Breast epithelium (tissue), 3 donors: ENCODE results near the gene ADAM12.

Source experiments
- CTCF ChIP-seq, 3 donors: fragments of 450-650 bp; IDR thresholded peaks; one replicate each; pipeline ENCODE4 v1.5.1; 2016 to 2017; ENCODE audit warnings: antibody characterized with exemption in 3 of 3, mild to moderate bottlenecking in 3 of 3, moderate library complexity in 3 of 3
- POLR2A ChIP-seq: fragments of 450-650 bp; IDR thresholded peaks from one replicate; pipeline ENCODE4 v1.6.1; 2016; ENCODE audit warnings: antibody characterized with exemption, mild to moderate bottlenecking, moderate library complexity
- POLR2AphosphoS5 ChIP-seq, 3 donors: sonication (generic); formaldehyde crosslinking; IDR thresholded peaks; one replicate each; pipeline ENCODE4 v1.6.1; 2017; ENCODE audit warnings: antibody characterized with exemption in 3 of 3

GRCh38 chr10:126126023-126126422 is 262.3 kb downstream of the ADAM12 start:
- TF ChIP-seq CTCF (IDR thresholded peaks at IDR 0.05) = no peak
- no peak for TF ChIP-seq POLR2A
- no peak for TF ChIP-seq POLR2AphosphoS5 (IDR thresholded peaks at IDR 0.05)
